ENCODE measurements around the gene SGO2. TPM values are rescaled to one million over a fixed set of nuclear protein-coding genes. Genes with fewer than 3 reads are reported as not detected.

The SGO2 gene
- 10 to 100 TPM in 1 of 2 donors, 1 to 10 TPM in 1; 8.9 to 12.3 TPM for total RNA-seq

DNA sequence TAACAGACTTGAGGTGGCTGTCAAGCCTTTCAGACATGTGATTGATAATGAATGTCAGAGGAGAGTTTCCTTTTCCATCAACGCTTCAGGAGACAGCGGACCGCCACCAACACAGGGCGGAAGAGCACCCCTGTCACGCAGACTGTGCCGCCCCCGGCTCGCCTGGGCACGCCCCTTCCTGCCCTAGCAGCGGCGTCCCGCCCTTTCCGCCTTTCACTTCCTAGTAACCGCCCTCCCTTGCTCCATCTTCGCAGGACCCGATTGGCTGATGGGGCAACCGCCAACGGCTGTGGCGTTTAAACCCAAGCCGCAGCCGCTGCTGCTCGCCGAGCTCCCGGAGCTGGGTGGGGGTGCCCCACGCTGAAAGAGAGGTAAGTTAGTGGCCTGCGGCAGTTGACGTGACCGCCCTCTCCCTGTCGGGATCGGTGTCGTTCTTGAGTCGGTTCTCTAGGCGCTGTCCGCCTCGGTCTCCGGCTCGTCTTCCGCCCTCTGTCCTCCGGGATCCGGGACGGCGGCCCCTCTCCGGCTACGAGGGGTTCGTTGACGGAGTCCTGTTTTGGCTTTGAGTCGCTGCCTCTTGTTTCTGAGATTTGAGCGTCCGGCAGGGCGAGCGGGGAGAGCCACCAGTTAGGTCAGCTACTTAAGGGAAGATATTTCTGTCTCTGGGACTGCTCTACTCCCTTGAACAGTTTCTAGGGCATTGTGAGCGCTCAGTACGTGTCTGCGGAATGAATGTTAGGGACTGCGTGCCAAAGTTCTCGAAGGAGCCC is at the start of gene SGO2:
SGO2 (plus strand) TSS at position 326 of the 770 bp plus-strand sequence. CDS start 6,769 bp downstream, outside the sequence.

DNA sequence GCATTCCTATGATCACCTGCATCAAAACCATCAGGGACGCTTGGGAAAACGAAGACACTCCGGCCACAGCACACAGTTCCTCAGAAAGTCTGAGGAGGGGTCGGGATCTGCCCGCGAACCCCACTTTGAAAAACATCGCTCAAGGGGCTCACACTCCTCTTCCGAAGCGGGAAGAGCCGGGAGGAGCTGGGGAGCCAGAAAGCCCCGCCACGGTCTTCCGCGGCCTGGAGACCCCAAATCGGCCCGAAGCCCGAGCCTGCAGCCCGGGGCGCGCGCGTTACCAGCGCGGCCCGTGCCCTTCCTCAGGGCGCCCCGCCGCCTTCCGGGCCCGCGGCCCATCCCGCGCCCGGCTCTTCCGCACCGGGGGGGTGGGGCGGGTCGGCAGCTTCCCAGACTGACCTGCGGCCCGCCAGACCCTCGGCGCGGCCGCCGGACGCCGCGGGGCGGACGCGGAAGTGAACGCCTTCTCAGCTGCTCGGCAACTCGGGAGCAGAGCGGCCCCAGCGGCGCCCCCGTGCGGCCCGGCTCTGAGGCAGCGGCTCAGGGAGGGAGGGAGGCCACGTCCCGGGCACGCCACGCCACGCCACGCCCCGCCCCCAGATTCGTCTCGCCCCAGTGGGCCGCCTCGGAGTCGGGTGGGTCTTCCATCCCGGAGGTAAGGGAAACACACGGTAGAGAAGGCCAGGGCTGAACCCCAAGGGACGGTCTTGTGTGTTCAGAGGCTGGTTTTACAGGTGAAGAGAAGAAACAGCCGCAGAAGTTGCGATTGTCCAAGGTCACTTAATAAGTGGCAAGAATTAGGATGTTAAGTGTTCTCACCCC is 16.2 kb upstream of the SGO2 start, which contains the start of gene KCTD18:
KCTD18 (minus strand) TSS at position 457 of the 822 bp plus-strand sequence. CDS start 3,052 bp downstream, outside the sequence.

DNA sequence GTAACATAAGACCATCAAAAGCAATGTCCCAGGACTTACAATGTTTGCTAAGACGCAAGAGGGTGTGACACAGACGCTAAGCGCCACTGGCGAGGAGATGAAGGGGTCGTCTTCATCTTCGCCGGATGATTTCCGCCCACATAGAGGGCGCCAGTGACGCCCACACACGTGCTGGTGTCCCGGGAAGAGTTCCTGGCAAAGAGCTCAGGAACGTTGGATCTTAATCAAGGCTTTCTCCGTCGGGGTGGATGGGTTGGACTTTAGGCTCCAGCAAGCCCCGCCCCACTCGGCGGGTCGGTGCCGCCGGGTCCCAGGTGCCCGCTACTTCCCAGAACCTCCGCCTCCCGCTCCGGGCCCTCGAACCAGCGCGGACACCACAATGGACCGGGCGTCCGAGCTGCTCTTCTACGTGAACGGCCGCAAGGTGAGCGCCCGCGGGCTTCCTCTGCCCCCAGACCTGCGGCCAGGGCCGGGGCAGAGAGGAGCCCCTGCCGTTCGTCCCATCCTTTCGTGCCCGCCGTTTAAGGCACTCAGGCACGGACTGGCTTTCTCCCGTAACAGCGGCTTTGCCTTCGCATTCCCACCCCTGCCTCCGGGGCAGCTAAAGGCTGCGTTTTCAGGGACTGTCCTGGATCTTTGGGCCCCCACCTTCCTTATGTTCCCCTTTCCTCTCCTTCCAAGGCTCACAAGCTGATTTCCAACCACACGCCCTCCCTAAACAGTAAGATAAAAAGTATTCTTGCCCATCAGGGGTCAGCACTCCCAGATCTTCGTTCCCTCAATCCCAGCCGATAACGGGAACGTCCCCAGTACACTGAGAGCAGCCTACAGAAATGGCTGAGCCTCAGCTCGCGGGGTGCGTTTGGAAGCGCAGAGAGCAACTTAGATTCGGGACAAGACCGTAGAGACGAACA is 60.0 kb downstream of the SGO2 start, which contains the start of gene AOX1:
AOX1 (plus strand) TSS at position 285 of the 914 bp plus-strand sequence; CDS start at position 380, 95 bp downstream.

Other genes starting within 250 kb of the SGO2 start
- gene SPATS2L, start 219.5 kb upstream of the SGO2 start, total RNA-seq: 10 to 100 TPM; 53.0 to 89.2 TPM
- gene KCTD18, start 16.1 kb upstream of the SGO2 start, total RNA-seq: 10 to 100 TPM in 1 of 2 donors, 1 to 10 TPM in 1; 6.3 to 13.4 TPM
- 1 to 10 TPM; 1.7 to 3.4 TPM for gene AOX1, start 59.8 kb downstream of the SGO2 start, total RNA-seq

Measured in melanocyte of skin (primary cell).